Natural killer cell treated with Interleukin-12 subunit alpha and Interleukin-12 subunit beta and Interleukin-15 and Interleukin-18, amount 100 ng/mL, for 72 hours (primary cell): ENCODE results near the gene SND1. TPM values are rescaled to one million over a fixed set of nuclear protein-coding genes. Genes with fewer than 3 reads are reported as not detected.
"Not testable (repeated sequence)": the region's sequence is repeated elsewhere in the genome, so short reads cannot be mapped to it uniquely, and the experiment has no call there.

Source experiments
- ATAC-seq, 2 donors: fragments of 150-1000 bp; cut with Tn5 transposase in 1 of 2; sonication (Bioruptor Pico), chemical (Tn5 transposase) in 1 of 2; 2 replicates each; pipeline ENCODE4 v1.10.0; 2021
- DNase-seq: peaks from one replicate; pipeline ENCODE4 v3.0.0; 2022; ENCODE audit warnings: low spot score
- H3K27ac Mint-ChIP-seq, 2 donors: 1 replicate in 1 of 2; 2 replicates in 1 of 2; pipeline ENCODE4 v1.8.0; 2022; ENCODE audit warnings: mixed read lengths in 2 of 2, mild to moderate bottlenecking in 1 of 2, moderate library complexity in 1 of 2
- H3K27me3 Mint-ChIP-seq, 2 donors: 1 replicate in 1 of 2; 2 replicates in 1 of 2; pipeline ENCODE4 v1.8.0; 2022; ENCODE audit warnings: mixed read lengths in 2 of 2
- H3K36me3 Mint-ChIP-seq: one replicate; pipeline ENCODE4 v1.8.0; 2022; ENCODE audit warnings: mixed read lengths
- H3K4me1 Mint-ChIP-seq, 2 donors: 1 replicate in 1 of 2; 2 replicates in 1 of 2; pipeline ENCODE4 v1.8.0; 2022; ENCODE audit warnings: low read depth in 2 of 2, mixed read lengths in 2 of 2, mild to moderate bottlenecking in 1 of 2
- H3K4me3 Mint-ChIP-seq: one replicate; pipeline ENCODE4 v1.8.0; 2022; ENCODE audit warnings: mixed read lengths
- H3K9me3 Mint-ChIP-seq: 2 replicates; pipeline ENCODE4 v1.8.0; 2022; ENCODE audit warnings: mixed read lengths
- total RNA-seq, 2 donors: library from RNA; stranded (reverse); gene quantifications; one replicate each; pipeline ENCODE4 v1.2.3, GENCODE V29; 2022

The SND1 gene
- total RNA-seq, 2 donors from 2014 or later, result 311 to 347 TPM

GRCh38 chr7:127954357-127954748 lies 302.4 kb downstream of the SND1 start:
- ATAC-seq (no peak), DNase-seq (no peak)
- no peaks in the 10 kb centered on the region for H3K9me3 Mint-ChIP-seq
- peaks cover under 1% of the 10 kb centered on the region for H3K36me3 Mint-ChIP-seq
- H3K4me1 Mint-ChIP-seq, result peaks cover 6 to 8% of the 10 kb centered on the region in 2 donors
- H3K27me3 Mint-ChIP-seq, result no peaks in the 10 kb centered on the region
- H3K27ac Mint-ChIP-seq, result no peak overlapping the region
- no peak overlapping the region for H3K4me3 Mint-ChIP-seq

- Mint-ChIP-seq H3K9me3 (no peaks in the 10 kb centered on the region), H3K4me3 (no peak overlapping the region), H3K4me1 (peaks cover 14 to 15% of the 10 kb centered on the region in 2 donors), H3K27ac (no peak overlapping the region), H3K36me3 (peaks cover 8% of the 10 kb centered on the region), H3K27me3 (no peaks in the 10 kb centered on the region)
- DNase-seq (no peak), ATAC-seq (no peak)
Measured at GRCh38 chr7:127955051-127955531, 303.1 kb downstream of the SND1 start.

GRCh38 chr7:127957886-127958285 lies 305.9 kb downstream of the SND1 start:
- H3K9me3 Mint-ChIP-seq, result no peaks in the 10 kb centered on the region
- H3K27me3 Mint-ChIP-seq, result no peaks in the 10 kb centered on the region
- H3K4me1 Mint-ChIP-seq, result peaks cover 17 to 21% of the 10 kb centered on the region in 2 donors
- H3K27ac Mint-ChIP-seq, result no peak overlapping the region
- peaks cover 15% of the 10 kb centered on the region for H3K36me3 Mint-ChIP-seq
- no peak for DNase-seq
- H3K4me3 Mint-ChIP-seq, result no peak overlapping the region
- no peak for ATAC-seq

GRCh38 chr7:127959770-127960169 lies 307.8 kb downstream of the SND1 start:
- no peak overlapping the region for H3K4me3 Mint-ChIP-seq

GRCh38 chr7:127961786-127962453 lies 309.9 kb downstream of the SND1 start:
- DNase-seq, result no peak
- H3K36me3 Mint-ChIP-seq, result peaks cover 15% of the 10 kb centered on the region
- H3K27ac Mint-ChIP-seq, result no peak overlapping the region
- no peak overlapping the region for H3K4me3 Mint-ChIP-seq
- peaks cover 16 to 17% of the 10 kb centered on the region in 2 donors for H3K4me1 Mint-ChIP-seq
- ATAC-seq, result no peak
- H3K9me3 Mint-ChIP-seq, result no peaks in the 10 kb centered on the region
- no peaks in the 10 kb centered on the region for H3K27me3 Mint-ChIP-seq

More at GRCh38 chr7:127959770-127960169, 307.8 kb downstream of the SND1 start:
- H3K36me3 Mint-ChIP-seq, result peaks cover 15% of the 10 kb centered on the region
- H3K4me1 Mint-ChIP-seq, result peaks cover 16 to 17% of the 10 kb centered on the region in 2 donors
- H3K27me3 Mint-ChIP-seq, result no peaks in the 10 kb centered on the region
- ATAC-seq, result no peak
- DNase-seq, result no peak
- no peak overlapping the region for H3K27ac Mint-ChIP-seq
- no peaks in the 10 kb centered on the region for H3K9me3 Mint-ChIP-seq

- Mint-ChIP-seq H3K4me1 (peaks cover 16 to 17% of the 10 kb centered on the region in 2 donors), H3K27ac (no peak overlapping the region), H3K9me3 (no peaks in the 10 kb centered on the region), H3K36me3 (peaks cover 15% of the 10 kb centered on the region), H3K27me3 (no peaks in the 10 kb centered on the region), H3K4me3 (no peak overlapping the region)
- DNase-seq (no peak), ATAC-seq (no peak)
Measured at GRCh38 chr7:127962589-127963361, 310.8 kb downstream of the SND1 start.

GRCh38 chr7:127963850-127964249 lies 311.9 kb downstream of the SND1 start:
- not testable (repeated sequence) for ATAC-seq, H3K27ac Mint-ChIP-seq, H3K4me3 Mint-ChIP-seq

GRCh38 chr7:127967281-127967680 lies 315.3 kb downstream of the SND1 start:
- H3K4me3 Mint-ChIP-seq, result no peak overlapping the region
- no peaks in the 10 kb centered on the region for H3K9me3 Mint-ChIP-seq
- H3K27ac Mint-ChIP-seq, result no peak overlapping the region
- peaks cover 0 to 2% of the 10 kb centered on the region in 2 donors for H3K4me1 Mint-ChIP-seq
- no peak for ATAC-seq
- no peaks in the 10 kb centered on the region for H3K36me3 Mint-ChIP-seq
- H3K27me3 Mint-ChIP-seq, result no peaks in the 10 kb centered on the region
- DNase-seq, result no peak

More at GRCh38 chr7:127963850-127964249, 311.9 kb downstream of the SND1 start:
- DNase-seq, H3K27me3 Mint-ChIP-seq, H3K9me3 Mint-ChIP-seq: not testable (repeated sequence)
- Mint-ChIP-seq H3K4me1 (peaks cover 16 to 17% of the 10 kb centered on the region in 2 donors), H3K36me3 (peaks cover 15% of the 10 kb centered on the region)

GRCh38 chr7:127968547-127968946 lies 316.6 kb downstream of the SND1 start:
- DNase-seq (no peak), ATAC-seq (no peak)
- Mint-ChIP-seq H3K4me3 (no peak overlapping the region), H3K27ac (no peak overlapping the region), H3K4me1 (no peaks in the 10 kb centered on the region), H3K36me3 (no peaks in the 10 kb centered on the region), H3K9me3 (no peaks in the 10 kb centered on the region), H3K27me3 (no peaks in the 10 kb centered on the region)

- DNase-seq (no peak), ATAC-seq (no peak)
- no peaks in the 10 kb centered on the region for H3K27me3 Mint-ChIP-seq
- peaks cover 17% of the 10 kb centered on the region for H3K36me3 Mint-ChIP-seq
- H3K27ac Mint-ChIP-seq, result no peak overlapping the region
- H3K4me1 Mint-ChIP-seq, result peaks cover 5 to 11% of the 10 kb centered on the region in 2 donors
- no peak overlapping the region for H3K4me3 Mint-ChIP-seq
- peaks cover 10% of the 10 kb centered on the region for H3K9me3 Mint-ChIP-seq
Measured at GRCh38 chr7:127973832-127974231, 321.8 kb downstream of the SND1 start.

GRCh38 chr7:127974446-127975035 lies 322.5 kb downstream of the SND1 start:
- Mint-ChIP-seq H3K36me3 (peaks cover 24% of the 10 kb centered on the region), H3K4me1 (peaks cover 5 to 11% of the 10 kb centered on the region in 2 donors), H3K9me3 (peaks cover 10% of the 10 kb centered on the region), H3K27ac (no peak overlapping the region), H3K4me3 (no peak overlapping the region), H3K27me3 (no peaks in the 10 kb centered on the region)
- DNase-seq (no peak), ATAC-seq (no peak)

- DNase-seq, result no peak
- peaks cover 5 to 11% of the 10 kb centered on the region in 2 donors for H3K4me1 Mint-ChIP-seq
- no peak overlapping the region for H3K4me3 Mint-ChIP-seq
- H3K27ac Mint-ChIP-seq, result no peak overlapping the region
- ATAC-seq, result no peak
- peaks cover 10% of the 10 kb centered on the region for H3K9me3 Mint-ChIP-seq
- peaks cover 25% of the 10 kb centered on the region for H3K36me3 Mint-ChIP-seq
- H3K27me3 Mint-ChIP-seq, result no peaks in the 10 kb centered on the region
Measured at GRCh38 chr7:127976056-127976737, 324.2 kb downstream of the SND1 start.

- Mint-ChIP-seq H3K9me3 (peaks cover 10% of the 10 kb centered on the region), H3K4me1 (peaks cover 5 to 11% of the 10 kb centered on the region in 2 donors), H3K27ac (no peak overlapping the region), H3K4me3 (no peak overlapping the region), H3K27me3 (no peaks in the 10 kb centered on the region), H3K36me3 (peaks cover 25% of the 10 kb centered on the region)
- ATAC-seq (no peak), DNase-seq (no peak)
Measured at GRCh38 chr7:127976738-127977120, 324.7 kb downstream of the SND1 start.
